T47D (cell line): Measurements from ENCODE around the gene MYD88.

Experiments used
- DNase-seq, 2 experiments: peaks; one replicate each; pipeline versions ENCODE4 v3.0.0 to v3.0.0-alpha.2; 2011 to 2012; ENCODE audit warnings: low read depth in 1 of 2, low spot score in 1 of 2
- JUND ChIP-seq: IDR thresholded peaks from 2 replicates; pipeline ENCODE4 v1.6.1; 2012; ENCODE audit warnings: low read depth
- in situ Hi-C: cut with HindIII; loops from 2 replicates; pipeline ENCODE4 v1.10.0; 2016; ENCODE audit warnings: low sequenced_read_pairs, low pct_unique_long_range_greater_than_20kb

MYD88 gene

DNA sequence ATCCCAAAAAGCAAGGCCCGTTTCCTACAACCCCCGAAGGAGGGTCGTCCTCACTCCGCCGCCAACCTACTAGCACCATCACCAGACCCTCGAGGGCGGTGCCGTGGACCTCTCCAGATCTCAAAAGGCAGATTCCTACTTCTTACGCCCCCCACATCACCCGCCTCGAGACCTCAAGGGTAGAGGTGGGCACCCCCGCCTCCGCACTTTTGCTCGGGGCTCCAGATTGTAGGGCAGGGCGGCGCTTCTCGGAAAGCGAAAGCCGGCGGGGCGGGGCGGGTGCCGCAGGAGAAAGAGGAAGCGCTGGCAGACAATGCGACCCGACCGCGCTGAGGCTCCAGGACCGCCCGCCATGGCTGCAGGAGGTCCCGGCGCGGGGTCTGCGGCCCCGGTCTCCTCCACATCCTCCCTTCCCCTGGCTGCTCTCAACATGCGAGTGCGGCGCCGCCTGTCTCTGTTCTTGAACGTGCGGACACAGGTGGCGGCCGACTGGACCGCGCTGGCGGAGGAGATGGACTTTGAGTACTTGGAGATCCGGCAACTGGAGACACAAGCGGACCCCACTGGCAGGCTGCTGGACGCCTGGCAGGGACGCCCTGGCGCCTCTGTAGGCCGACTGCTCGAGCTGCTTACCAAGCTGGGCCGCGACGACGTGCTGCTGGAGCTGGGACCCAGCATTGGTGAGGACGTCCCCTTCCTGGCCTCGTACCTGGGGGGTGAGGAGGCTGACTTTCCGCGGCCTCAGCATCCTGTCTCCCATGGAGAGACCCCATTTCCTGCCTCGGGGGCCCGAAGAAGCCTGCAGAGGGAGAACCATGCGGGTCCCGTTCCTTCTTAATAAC lies at the start of gene MYD88:
Gene MYD88 (plus strand): TSS at position 313 of the 842 bp plus-strand sequence. CDS start 40 bp downstream, at position 353.
- in situ Hi-C loops = no loop called here
- peak; percentile 55 to 67 for DNase-seq
- no peak for TF ChIP-seq JUND

DNA sequence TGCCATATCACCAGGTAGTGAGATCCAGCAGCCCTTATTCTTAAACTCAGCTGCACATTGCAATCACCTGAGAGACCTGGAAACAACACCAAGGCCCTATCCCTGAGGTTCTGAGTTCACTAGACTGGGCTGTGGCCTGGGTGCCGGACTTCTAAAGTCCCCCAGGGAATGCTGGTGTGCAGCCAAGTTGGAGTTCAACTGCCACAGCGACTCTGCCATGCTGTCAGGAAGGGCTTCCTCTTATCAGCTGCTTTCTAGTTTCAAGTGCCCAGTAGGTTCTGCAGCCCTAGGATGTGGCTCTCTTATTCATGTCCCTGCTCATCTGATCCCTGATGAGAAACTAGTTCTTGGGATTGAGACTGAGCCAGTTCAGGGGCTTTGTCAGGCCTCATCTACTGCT lies 49.3 kb upstream of the MYD88 start:
- in situ Hi-C loops = no loop called here
- no peak for TF ChIP-seq JUND

DNA sequence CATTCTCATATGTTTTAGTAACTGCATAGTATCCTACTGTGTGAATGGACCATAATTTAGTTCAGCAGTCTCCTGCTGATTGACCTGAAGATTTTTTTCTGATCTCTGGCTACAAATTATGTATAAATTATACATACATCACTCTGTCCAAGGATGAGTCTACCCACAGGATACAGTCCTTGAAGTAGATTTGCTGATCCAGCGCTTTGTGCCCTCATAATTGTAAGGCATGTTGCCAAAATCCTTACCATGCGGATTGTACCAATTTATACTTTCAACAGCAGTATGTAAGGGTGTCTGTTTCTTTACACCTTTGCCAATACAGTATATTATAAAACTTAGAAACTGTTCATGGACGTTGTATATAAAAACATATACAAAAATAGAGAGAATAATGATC lies 48.0 kb upstream of the MYD88 start:
- no peak for TF ChIP-seq JUND
- DNase-seq = no peak
- in situ Hi-C loops = no loop called here

More for the DNA sequence above, 49.3 kb upstream of the MYD88 start:
- DNase-seq = no peak

GRCh38 chr3:38094999-38095398 lies 43.5 kb upstream of the MYD88 start:
- TF ChIP-seq JUND = no peak
- DNase-seq = no peak
- in situ Hi-C loops = no loop called here

- DNase-seq = no peak
- TF ChIP-seq JUND = no peak
- in situ Hi-C loops = no loop called here
These were observed 42.6 kb upstream of the MYD88 start for GRCh38 chr3:38095669-38096483.

- no peak for TF ChIP-seq JUND
- in situ Hi-C loops = no loop called here
- no peak for DNase-seq
These were observed 40.8 kb upstream of the MYD88 start for GRCh38 chr3:38097446-38098375.

GRCh38 chr3:38098376-38098723 lies 40.1 kb upstream of the MYD88 start:
- TF ChIP-seq JUND = no peak
- no peak for DNase-seq
- in situ Hi-C loops = no loop called here

DNA sequence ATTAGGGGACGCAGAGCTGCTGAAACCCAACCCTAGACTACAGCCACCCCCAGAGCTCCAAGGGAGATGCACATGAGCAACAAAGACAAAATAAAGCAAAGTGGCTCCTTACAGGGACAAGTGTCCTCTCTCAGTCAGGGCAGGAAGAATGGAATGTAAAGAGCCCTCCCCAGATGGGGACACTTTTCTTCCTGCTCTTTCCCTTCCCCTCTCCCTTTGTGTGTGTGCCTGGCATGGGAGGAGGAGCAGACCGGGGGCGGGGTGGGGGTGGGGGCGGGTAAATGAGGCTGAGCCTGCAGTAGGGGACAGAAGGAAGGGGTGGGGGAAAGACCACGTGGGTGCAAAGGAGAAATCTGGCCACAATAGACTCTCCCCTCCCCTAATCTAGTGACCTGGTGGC lies 38.9 kb upstream of the MYD88 start:
- TF ChIP-seq JUND = no peak
- in situ Hi-C loops = no loop called here
- no peak for DNase-seq

DNA sequence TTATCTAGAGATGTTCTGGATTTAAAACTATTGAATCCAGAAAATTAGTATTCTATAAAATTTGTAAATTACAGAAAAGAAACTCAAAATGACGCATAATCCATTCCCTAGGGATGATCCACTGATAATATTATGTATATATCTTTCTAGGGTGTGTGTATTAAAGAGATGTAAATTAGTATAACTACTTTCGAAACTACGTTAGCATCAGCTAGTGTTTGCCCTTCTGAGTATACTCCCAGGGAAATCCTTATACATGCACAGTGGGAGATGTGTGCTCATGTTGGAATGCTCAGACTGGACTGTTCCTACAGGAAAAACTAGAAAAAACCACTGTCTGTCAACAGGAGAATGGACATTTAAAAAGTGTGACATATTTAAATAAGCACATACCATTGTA lies 38.0 kb upstream of the MYD88 start:
- TF ChIP-seq JUND = no peak
- DNase-seq = no peak
- in situ Hi-C loops = no loop called here

DNA sequence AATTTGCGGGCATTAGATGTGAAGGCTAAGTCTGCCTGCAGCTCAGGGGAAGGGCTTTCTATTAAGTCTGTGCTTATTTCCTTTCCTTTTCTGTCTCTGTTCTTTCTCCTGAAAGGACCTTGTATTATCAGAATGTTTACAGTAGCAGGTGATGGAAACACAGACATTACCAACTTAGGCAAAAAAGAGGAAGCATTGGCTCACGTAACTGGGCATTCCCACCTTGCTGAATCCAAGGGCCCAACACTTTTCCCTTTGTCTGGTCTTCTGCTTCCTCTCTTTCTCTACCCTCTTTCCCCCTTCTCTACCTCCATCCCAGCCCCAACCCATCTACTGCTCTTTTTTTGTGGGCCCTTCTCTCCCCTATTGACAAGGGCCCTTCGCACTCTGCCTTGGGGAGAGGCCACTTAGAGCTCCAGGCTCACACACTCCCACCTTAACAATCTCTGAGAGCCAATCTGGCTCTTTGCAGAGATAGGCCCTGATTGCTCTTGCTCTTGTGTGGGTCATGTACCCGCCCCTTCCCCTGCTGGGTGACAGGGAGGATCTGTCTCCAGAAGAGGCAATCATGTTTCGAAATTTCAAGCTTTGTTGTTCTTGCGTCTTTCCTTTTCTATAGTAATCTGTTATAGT lies 36.5 kb upstream of the MYD88 start:
- in situ Hi-C loops = no loop called here
- TF ChIP-seq JUND = no peak
- DNase-seq = no peak

- no peak for DNase-seq
- no peak for TF ChIP-seq JUND
- in situ Hi-C loops = no loop called here
These were observed 36.0 kb upstream of the MYD88 start for GRCh38 chr3:38102444-38102814.

DNA sequence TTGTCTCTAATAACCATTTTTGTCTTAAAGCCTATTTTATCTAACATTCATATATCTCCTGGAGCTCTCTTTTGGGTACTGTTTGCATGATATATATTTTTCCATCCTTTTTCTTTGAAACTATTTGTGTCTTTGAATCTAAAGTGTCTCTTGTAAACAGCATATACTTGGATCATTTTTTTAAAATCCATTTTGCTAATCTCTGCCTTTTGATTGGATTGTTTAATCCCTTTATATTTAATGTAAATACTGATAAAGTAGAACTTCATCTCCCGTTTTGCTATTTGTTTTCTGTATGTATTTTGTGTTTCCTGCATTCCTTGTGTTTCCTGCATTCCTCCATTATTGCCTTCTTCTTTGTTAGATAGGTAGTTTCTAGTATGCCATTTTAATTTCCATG lies 32.9 kb upstream of the MYD88 start:
- no peak for TF ChIP-seq JUND
- in situ Hi-C loops = no loop called here
- DNase-seq = no peak
